Kidney (tissue), 14 donors: ENCODE results near the gene BMP7. TPM values are rescaled to one million over a fixed set of nuclear protein-coding genes. Genes with fewer than 3 reads are reported as not detected.

Experiments
- DNase-seq, 5 donors: peaks; one replicate each; pipeline ENCODE4 v3.0.0-alpha.2; 2013 to 2020
- FAIRE-seq: peaks from 2 replicates; lab custom pipeline; 2012; peaks lifted over from hg19 to GRCh38; lab: Jason Lieb, UNC
- H3K27ac ChIP-seq, 2 donors: one replicate each; pipeline ENCODE4 v1.7.0; 2013; ENCODE audit warnings: low read depth in 2 of 2, low read length in 2 of 2, inconsistent platforms in 1 of 2
- H3K27me3 ChIP-seq: one replicate; pipeline ENCODE4 v1.7.1; 2013; ENCODE audit warnings: low read length, inconsistent platforms; ENCODE audit not compliant: control insufficient read depth, insufficient read depth
- H3K36me3 ChIP-seq, 3 donors: one replicate each; pipeline versions ENCODE4 v1.7.0 to v1.7.1; 2013; ENCODE audit warnings: low read length in 3 of 3, control low read depth in 1 of 3, inconsistent platforms in 1 of 3; ENCODE audit not compliant: insufficient read depth in 3 of 3, control insufficient read depth in 2 of 3
- H3K4me1 ChIP-seq, 3 donors: one replicate each; pipeline versions ENCODE4 v1.7.0 to v1.7.1; 2013; ENCODE audit warnings: low read length in 3 of 3, inconsistent platforms in 1 of 3, low read depth in 1 of 3; ENCODE audit not compliant: control insufficient read depth in 2 of 3, insufficient read depth in 2 of 3
- H3K4me3 ChIP-seq, 3 donors: one replicate each; pipeline versions ENCODE4 v1.7.0 to v1.8.1; 2013; ENCODE audit warnings: low read length in 3 of 3, control low read depth in 1 of 3, inconsistent platforms in 1 of 3
- H3K9ac ChIP-seq, 3 donors: one replicate each; pipeline versions ENCODE4 v1.7.0 to v1.7.1; 2013; ENCODE audit warnings: low read length in 3 of 3, control low read depth in 1 of 3, inconsistent platforms in 1 of 3
- H3K9me3 ChIP-seq, 3 donors: one replicate each; pipeline versions ENCODE4 v1.7.0 to v1.7.1; 2013; ENCODE audit warnings: low read length in 3 of 3, control low read depth in 1 of 3, inconsistent platforms in 1 of 3; ENCODE audit not compliant: control insufficient read depth in 2 of 3, insufficient read depth in 1 of 3
- CTCF ChIP-seq: IDR thresholded peaks from 3 replicates; pipeline ENCODE4 v1.5.1; 2012; ENCODE audit warnings: mild to moderate bottlenecking, moderate library complexity, borderline replicate concordance; ENCODE audit not compliant: insufficient read depth; ENCODE audit errors: extremely low read depth
- intact Hi-C: fragments of 100-400 bp; cut with DNase I; formaldehyde crosslinking; loops from one replicate; pipeline ENCODE4 v1.11.1; 2022
- polyA plus RNA-seq: library from polyadenylated mRNA; stranded (reverse); fragments of 350-450 nt; fragmentation: Illumina TruSeq; extraction: RNeasy Lipid Tissue Mini Kit (QIAGEN cat#74804); gene quantifications from one replicate; pipeline ENCODE4 v1.2.3, GENCODE V29; 2014; ENCODE audit warnings: low read depth, low replicate concordance; ENCODE audit not compliant: insufficient read depth
- total RNA-seq: library from RNA; stranded (reverse); fragmentation: NEBNext Ultra II Directional; extraction: Animal tissue kit (Norgen Biotek cat#: 25700); gene quantifications from one replicate; pipeline ENCODE4 v1.2.1, GENCODE V29; 2021
- donor health status: control.
- donor health status: control.
- donor health status: control.
- donor health status: control.
- donor health status: control.
- donor health status: DM: yes; HTN: yes; CAD: no.
- donor health status: Normal renal cell carcinoma (clear cell type).

BMP7 gene
- total and polyA plus RNA-seq, 2 donors from 2014 or later, result 1.6 to 11.3 TPM

DNA sequence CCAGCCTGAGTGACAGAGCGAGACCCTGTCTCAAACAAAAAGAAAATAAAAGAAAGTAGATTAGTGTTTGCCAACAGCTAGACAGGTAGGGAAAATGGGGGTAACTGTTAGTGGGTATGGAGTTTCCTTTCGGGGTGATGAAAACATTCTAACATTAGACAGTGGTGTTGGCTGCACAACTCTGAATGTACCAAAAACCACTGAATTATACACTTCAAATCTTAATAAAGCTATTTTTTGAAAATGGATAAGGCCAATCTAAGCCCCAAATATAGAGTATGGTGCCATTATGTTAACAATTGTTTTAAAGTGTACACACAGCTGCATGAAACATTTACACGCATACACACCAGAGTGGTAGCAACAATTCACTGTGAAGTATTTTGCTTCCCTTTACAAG, 57.0 kb downstream of the BMP7 start:
- FAIRE-seq (no peak), DNase-seq (no peak)
- Histone ChIP-seq H3K27me3 (no peaks in the 10 kb centered on the region), H3K27ac (no peak overlapping the region), H3K9me3 (peaks cover 0 to 8% (median 0%) of the 10 kb centered on the region in 3 donors), H3K36me3 (no peaks in the 10 kb centered on the region), H3K9ac (no peak overlapping the region), H3K4me1 (peaks cover 0 to 3% (median 0%) of the 10 kb centered on the region in 3 donors), H3K4me3 (no peak overlapping the region)
- intact Hi-C loops, result no loop called here
- no peak for TF ChIP-seq CTCF

GRCh38 chr20:57208198-57208597, 58.2 kb downstream of the BMP7 start:
- FAIRE-seq (no peak), DNase-seq (no peak)
- intact Hi-C loops, result no loop called here
- no peak overlapping the region for H3K9ac ChIP-seq
- no peaks in the 10 kb centered on the region for H3K36me3 ChIP-seq
- TF ChIP-seq CTCF, result no peak
- H3K27ac ChIP-seq, result no peak overlapping the region
- peaks cover 0 to 3% (median 0%) of the 10 kb centered on the region in 3 donors for H3K4me1 ChIP-seq
- no peaks in the 10 kb centered on the region for H3K27me3 ChIP-seq
- peaks cover 0 to 8% (median 0%) of the 10 kb centered on the region in 3 donors for H3K9me3 ChIP-seq
- H3K4me3 ChIP-seq, result no peak overlapping the region

DNA sequence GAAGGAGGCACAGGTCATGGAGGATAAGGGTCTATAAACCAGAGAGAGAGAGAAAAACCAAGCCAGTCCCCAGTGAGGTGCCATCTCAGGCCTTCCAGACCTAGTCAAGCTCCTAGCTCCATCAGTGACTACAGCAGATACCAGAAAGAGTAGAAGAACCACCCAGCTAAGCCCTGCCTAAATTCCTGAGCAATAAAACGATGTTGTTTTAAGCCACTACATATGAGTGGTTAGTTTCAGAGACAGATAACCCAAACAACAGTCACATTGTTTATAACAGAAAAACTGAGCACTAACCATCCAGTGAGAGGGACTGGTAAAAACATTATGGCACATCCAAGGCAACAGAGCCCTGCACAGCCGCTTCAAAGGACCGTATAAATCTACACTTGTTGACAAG, 59.2 kb downstream of the BMP7 start:
- Histone ChIP-seq H3K9ac (no peak overlapping the region), H3K27me3 (no peaks in the 10 kb centered on the region), H3K4me1 (peaks cover 0 to 3% (median 0%) of the 10 kb centered on the region in 3 donors), H3K27ac (no peak overlapping the region), H3K36me3 (no peaks in the 10 kb centered on the region), H3K4me3 (no peak overlapping the region), H3K9me3 (peaks cover 0 to 8% (median 0%) of the 10 kb centered on the region in 3 donors)
- intact Hi-C loops, result no loop called here
- FAIRE-seq (no peak), DNase-seq (no peak)
- TF ChIP-seq CTCF, result no peak
